Stimulated activated naive CD8-positive, alpha-beta T cell treated with anti-CD3 and anti-CD28 coated beads, Interleukin-15, Interleukin-2, amounts not matched to agents 100 U/mL and 50 U/mL, for 24 hours (primary cell): ENCODE data around the gene OR13J1.

Source experiments
- ATAC-seq: fragments of 150-1000 bp; cut with Tn5 transposase; one replicate; pipeline ENCODE4 v1.10.0; 2021
- DNase-seq: peaks from one replicate; pipeline ENCODE4 v3.0.0; 2021

The OR13J1 gene

GRCh38 chr9:35859310-35859989 is 10.8 kb downstream of the OR13J1 start:
- ATAC-seq (peak; percentile 37), DNase-seq (peak; percentile 15)

- DNase-seq, result no peak
Observed at GRCh38 chr9:35858458-35858857, 11.7 kb downstream of the OR13J1 start.

GRCh38 chr9:35856882-35857281 is 13.3 kb downstream of the OR13J1 start:
- ATAC-seq, result no peak
- no peak for DNase-seq

More at GRCh38 chr9:35858458-35858857, 11.7 kb downstream of the OR13J1 start:
- no peak for ATAC-seq

GRCh38 chr9:35856206-35856605 is 14.0 kb downstream of the OR13J1 start:
- ATAC-seq, result no peak
- no peak for DNase-seq

- ATAC-seq, result no peak
- no peak for DNase-seq
Observed at GRCh38 chr9:35854091-35854762, 16.0 kb downstream of the OR13J1 start.

- DNase-seq (no peak), ATAC-seq (no peak)
Observed at GRCh38 chr9:35852876-35853865, 17.0 kb downstream of the OR13J1 start.

DNA sequence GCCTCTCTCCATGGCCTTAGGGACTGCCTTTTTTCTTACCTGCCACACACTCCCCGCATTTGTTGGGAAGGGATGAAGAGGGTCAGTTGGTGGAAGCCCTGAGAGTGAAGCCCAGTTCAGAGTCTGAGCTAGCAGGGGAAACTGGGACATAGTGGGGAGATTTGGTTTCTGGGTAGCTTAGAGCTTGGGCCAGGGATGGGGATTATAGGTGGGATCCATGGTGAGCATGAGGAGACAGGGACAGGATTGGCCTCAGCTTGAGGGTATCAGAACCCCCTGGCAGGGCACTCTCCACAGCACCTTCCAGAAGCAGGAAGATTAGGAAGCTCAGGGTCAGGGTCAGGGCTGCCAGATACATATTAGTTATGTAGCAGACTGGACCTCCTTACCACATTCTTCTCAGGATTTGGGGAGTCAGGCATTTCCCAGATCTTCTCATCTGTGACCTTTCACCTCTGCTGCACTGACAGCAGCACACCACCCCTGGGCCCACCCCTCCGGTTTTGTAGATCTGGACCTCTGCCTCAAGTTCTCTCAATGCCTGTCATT is 17.9 kb downstream of the OR13J1 start:
- no peak for ATAC-seq
- DNase-seq, result no peak

- DNase-seq, result peak; percentile 52
Observed at GRCh38 chr9:35847792-35848572, 22.2 kb downstream of the OR13J1 start.

GRCh38 chr9:35845824-35846771 is 24.1 kb downstream of the OR13J1 start:
- DNase-seq, result no peak
- no peak for ATAC-seq

More at GRCh38 chr9:35847792-35848572, 22.2 kb downstream of the OR13J1 start:
- peak; percentile 98 for ATAC-seq

- ATAC-seq (no peak), DNase-seq (no peak)
Observed at GRCh38 chr9:35844628-35845270, 25.5 kb downstream of the OR13J1 start.

DNA sequence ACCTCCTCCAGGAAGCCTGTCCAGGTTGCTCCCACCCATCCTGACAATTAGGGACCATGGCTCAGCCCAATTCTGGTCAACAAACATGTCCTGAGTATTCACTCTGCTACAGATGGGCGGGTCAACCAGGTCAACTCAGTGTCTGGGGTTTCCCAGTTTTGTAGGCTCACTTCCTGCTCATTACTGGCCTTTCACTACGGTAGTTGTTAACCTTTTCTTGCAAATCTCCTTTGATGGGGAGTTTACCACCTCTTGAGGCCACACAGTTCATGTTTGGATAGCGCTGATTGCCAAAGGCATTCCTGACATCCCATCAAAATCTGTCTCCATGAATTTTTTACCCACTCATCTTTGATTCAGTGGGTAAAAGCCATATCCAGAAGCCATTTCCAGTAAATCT is 27.4 kb downstream of the OR13J1 start:
- DNase-seq (no peak), ATAC-seq (no peak)

GRCh38 chr9:35842020-35842745 is 28.0 kb downstream of the OR13J1 start:
- no peak for DNase-seq

DNA sequence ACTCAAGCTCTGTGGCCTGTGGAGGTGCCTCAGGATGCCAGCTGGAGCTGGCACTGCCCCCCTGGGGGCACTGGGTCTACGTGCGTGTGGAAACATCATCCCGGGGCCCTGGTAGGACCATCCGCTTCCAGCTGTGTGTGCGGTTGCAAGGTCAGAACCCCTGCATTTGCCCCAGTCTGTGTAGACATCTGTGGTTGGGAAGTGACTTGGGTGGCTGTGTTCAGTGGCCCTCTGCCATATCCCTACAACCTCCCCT is 28.6 kb downstream of the OR13J1 start:
- no peak for ATAC-seq
- DNase-seq, result no peak

More at GRCh38 chr9:35842020-35842745, 28.0 kb downstream of the OR13J1 start:
- ATAC-seq, result no peak

DNA sequence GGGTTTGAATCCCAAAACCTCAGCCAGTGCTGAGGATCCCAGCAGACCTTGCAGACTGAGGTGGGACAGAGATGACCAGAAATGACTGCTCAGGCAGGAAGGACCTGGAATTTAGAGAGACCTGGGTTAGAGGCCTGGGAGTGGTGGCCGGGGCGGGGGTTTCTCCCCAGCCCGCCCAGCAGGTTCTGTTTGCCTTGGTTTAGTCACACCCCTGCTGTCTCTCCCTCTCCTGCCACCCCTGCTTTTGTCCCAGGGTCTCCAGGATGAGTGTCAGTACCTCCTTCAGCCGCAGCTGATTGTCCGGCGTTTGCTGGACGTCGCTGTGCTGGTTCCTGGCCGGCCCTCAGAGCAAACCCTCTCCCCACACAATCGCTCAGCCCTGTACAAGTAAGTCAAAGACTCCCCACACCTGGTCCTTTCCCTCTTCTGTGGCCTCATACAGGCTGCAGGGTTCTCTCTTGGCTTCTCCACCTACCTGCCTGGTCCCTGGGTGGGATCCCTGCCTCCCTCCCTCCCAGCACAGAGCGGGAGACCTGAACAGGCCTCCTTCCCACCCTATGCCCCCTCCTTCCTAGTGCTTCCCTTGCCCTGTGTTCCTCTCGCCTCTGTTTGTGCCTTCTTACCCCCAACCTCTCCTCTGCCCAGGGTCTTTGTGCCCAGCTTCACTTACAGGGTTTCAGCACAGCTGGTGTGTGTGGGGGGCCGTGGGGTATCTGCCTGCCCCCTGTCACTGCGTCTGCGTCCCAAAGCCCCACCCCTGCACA is 29.1 kb downstream of the OR13J1 start:
- DNase-seq (no peak), ATAC-seq (no peak)

GRCh38 chr9:35839926-35840325 is 30.3 kb downstream of the OR13J1 start:
- ATAC-seq, result no peak
- DNase-seq, result no peak

- DNase-seq, result no peak
Observed at GRCh38 chr9:35836595-35836994, 33.6 kb downstream of the OR13J1 start.

DNA sequence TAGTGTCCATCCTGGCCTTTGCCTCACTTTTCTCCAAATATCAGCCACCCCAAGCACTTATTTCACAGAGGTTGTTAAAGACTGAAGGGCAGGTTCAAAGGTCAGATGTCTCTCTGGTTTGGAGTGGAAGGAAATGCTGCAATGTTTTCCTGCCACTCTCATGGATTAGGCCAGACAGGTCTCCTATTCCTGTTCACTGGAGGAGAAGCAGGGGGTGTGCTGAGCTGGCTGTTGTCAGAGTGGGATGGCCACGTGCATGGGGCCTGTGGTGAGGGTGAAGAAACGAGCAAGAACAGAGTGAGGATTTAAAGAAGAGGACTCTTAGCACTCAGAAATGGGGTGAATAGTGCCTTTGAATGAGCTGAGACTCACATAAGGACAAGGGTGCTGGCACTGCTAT is 34.4 kb downstream of the OR13J1 start:
- no peak for ATAC-seq
- no peak for DNase-seq

More at GRCh38 chr9:35836595-35836994, 33.6 kb downstream of the OR13J1 start:
- no peak for ATAC-seq

DNA sequence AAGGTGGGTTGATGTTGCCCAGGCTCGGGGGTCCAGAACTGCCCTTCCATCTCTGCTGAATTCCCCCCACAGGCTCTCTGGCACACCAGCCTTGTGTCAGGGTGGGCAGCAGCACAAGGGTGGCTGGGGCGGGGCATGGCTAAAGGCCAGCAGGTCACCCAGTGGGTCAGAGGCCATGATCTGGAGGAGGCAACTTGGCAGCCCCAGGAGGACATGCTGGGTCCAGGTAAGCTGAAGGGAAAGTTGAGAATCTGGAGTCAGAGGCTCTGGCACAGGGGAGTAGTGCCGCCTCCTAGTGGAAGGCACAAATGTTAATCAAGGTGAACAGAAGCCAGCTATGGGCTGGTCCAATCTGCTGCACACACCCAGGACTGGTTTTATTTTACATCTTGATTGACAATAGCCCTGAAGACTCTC is 35.0 kb downstream of the OR13J1 start:
- peak; percentile 33 for ATAC-seq
- no peak for DNase-seq
